Mesendoderm (in vitro differentiated cells): ENCODE measurements around the gene B4GALNT3.
"Not testable (repeated sequence)": the region's sequence is repeated elsewhere in the genome, so short reads cannot be mapped to it uniquely, and the experiment has no call there.

ENCODE experiments used
- DNase-seq: peaks from one replicate; pipeline ENCODE4 v3.0.0; 2013
- H2AK5ac ChIP-seq: 2 replicates; pipeline ENCODE4 v1.6.1; 2013; ENCODE audit warnings: low read length, inconsistent platforms
- H2BK120ac ChIP-seq: 2 replicates; pipeline ENCODE4 v1.6.1; 2013; ENCODE audit warnings: low read depth, mild to moderate bottlenecking, low read length, moderate library complexity, mixed read lengths
- H2BK15ac ChIP-seq: replicated peaks from 2 replicates; pipeline ENCODE4 v1.6.1; 2013; ENCODE audit warnings: low read depth, mild to moderate bottlenecking, moderate library complexity
- H2BK5ac ChIP-seq: 2 replicates; pipeline ENCODE4 v1.6.1; 2013; ENCODE audit warnings: low read length, inconsistent platforms
- H3K18ac ChIP-seq: 2 replicates; pipeline ENCODE4 v1.6.1; 2013; ENCODE audit warnings: mild to moderate bottlenecking, low read length, mixed read lengths
- H3K23ac ChIP-seq: one replicate; pipeline ENCODE4 v1.6.1; 2013; ENCODE audit warnings: low read length
- H3K27ac ChIP-seq: 2 replicates; pipeline ENCODE4 v1.5.1; 2013; ENCODE audit warnings: low read depth, mild to moderate bottlenecking, inconsistent platforms, low read length, moderate library complexity
- H3K27me3 ChIP-seq: 2 replicates; pipeline ENCODE4 v1.6.1; 2013; ENCODE audit warnings: low read length, control low read depth, mild to moderate bottlenecking, inconsistent platforms; ENCODE audit not compliant: insufficient read depth, poor library complexity
- H3K36me3 ChIP-seq: 2 replicates; pipeline ENCODE4 v1.6.1; 2013; ENCODE audit warnings: low read length, inconsistent platforms; ENCODE audit not compliant: control insufficient read depth, insufficient read depth
- H3K4ac ChIP-seq: one replicate; pipeline ENCODE4 v1.6.1; 2013; ENCODE audit warnings: low read depth, mild to moderate bottlenecking, low read length, moderate library complexity
- H3K4me1 ChIP-seq: 2 replicates; pipeline ENCODE4 v1.6.1; 2013; ENCODE audit warnings: low read depth, low read length, inconsistent platforms; ENCODE audit not compliant: control insufficient read depth
- H3K4me2 ChIP-seq: 2 replicates; pipeline ENCODE4 v1.6.1; 2013; ENCODE audit warnings: low read length
- H3K4me3 ChIP-seq: 2 replicates; pipeline ENCODE4 v1.5.1; 2013; ENCODE audit warnings: mild to moderate bottlenecking, low read length
- H3K56ac ChIP-seq: one replicate; pipeline ENCODE4 v1.6.1; 2013; ENCODE audit warnings: low read length
- H3K79me1 ChIP-seq: 2 replicates; pipeline ENCODE4 v1.6.1; 2013; ENCODE audit warnings: low read length, inconsistent platforms
- H3K79me2 ChIP-seq: 2 replicates; pipeline ENCODE4 v1.6.1; 2013; ENCODE audit warnings: mild to moderate bottlenecking, low read length; ENCODE audit not compliant: control insufficient read depth, insufficient read depth
- H3K9ac ChIP-seq: 2 replicates; pipeline ENCODE4 v1.6.1; 2013; ENCODE audit warnings: low read length, inconsistent platforms
- H4K5ac ChIP-seq: one replicate; pipeline ENCODE4 v1.6.1; 2013; ENCODE audit warnings: low read length
- H4K8ac ChIP-seq: one replicate; pipeline ENCODE4 v1.6.1; 2013; ENCODE audit warnings: low read depth, mild to moderate bottlenecking, control low read depth, low read length, moderate library complexity
- WGBS: extraction: QIAGEN DNeasy Blood & Tissue Kit; methylation state at CpG from one replicate; pipeline ENCODE4 v1.1.7; 2013; ENCODE audit warnings: low lambda C conversion rate, missing lambda C conversion rate; ENCODE audit not compliant: insufficient coverage; ENCODE audit errors: extremely low coverage; 5-methylcytosine and 5-hydroxymethylcytosine counted together

Gene B4GALNT3

GRCh38 chr12:575129-575502 is 115.4 kb downstream of the B4GALNT3 start:
- Histone ChIP-seq H3K79me2 (no peaks in the 10 kb centered on the region), H2BK15ac (no peak overlapping the region), H4K5ac (no peak overlapping the region), H3K4me2 (no peak overlapping the region), H3K4me1 (peaks cover 3% of the 10 kb centered on the region), H3K27me3 (no peaks in the 10 kb centered on the region), H3K9ac (no peak overlapping the region), H3K4me3 (no peak overlapping the region), H3K79me1 (no peaks in the 10 kb centered on the region), H4K8ac (no peak overlapping the region), H2AK5ac (no peak overlapping the region), H3K4ac (no peak overlapping the region), H2BK120ac (no peak overlapping the region), H3K18ac (no peak overlapping the region), H3K36me3 (no peaks in the 10 kb centered on the region), H3K56ac (no peak overlapping the region), H3K23ac (no peak overlapping the region), H2BK5ac (no peak overlapping the region), H3K27ac (no peak overlapping the region)
- no peak for DNase-seq
- no CpG with 5 or more reads among the region's 7 CpGs for WGBS

GRCh38 chr12:575948-576614 is 116.3 kb downstream of the B4GALNT3 start:
- Histone ChIP-seq H3K9ac (peak overlapping the region; percentile 38), H2BK15ac (no peak overlapping the region), H3K18ac (peak overlapping the region; percentile 16), H3K79me2 (no peaks in the 10 kb centered on the region), H2BK120ac (no peak overlapping the region), H3K27me3 (no peaks in the 10 kb centered on the region), H3K4me3 (no peak overlapping the region), H3K4me1 (peaks cover 3% of the 10 kb centered on the region), H2BK5ac (no peak overlapping the region), H2AK5ac (no peak overlapping the region), H3K36me3 (no peaks in the 10 kb centered on the region), H3K4me2 (no peak overlapping the region), H4K8ac (no peak overlapping the region), H3K4ac (peak overlapping the region; percentile 56), H3K23ac (no peak overlapping the region), H3K27ac (no peak overlapping the region), H4K5ac (no peak overlapping the region), H3K79me1 (no peaks in the 10 kb centered on the region), H3K56ac (peak overlapping the region; percentile 40)
- peak; percentile 79 for DNase-seq
- WGBS = no CpG with 5 or more reads among the region's 39 CpGs

- peak overlapping the region; percentile 56 for H3K4ac ChIP-seq
- H3K23ac ChIP-seq = no peak overlapping the region
- no peaks in the 10 kb centered on the region for H3K79me1 ChIP-seq
- no peak for DNase-seq
- no peak overlapping the region for H2BK15ac ChIP-seq
- H2BK5ac ChIP-seq = no peak overlapping the region
- no peaks in the 10 kb centered on the region for H3K36me3 ChIP-seq
- no peak overlapping the region for H2AK5ac ChIP-seq
- no CpG with 5 or more reads among the region's 14 CpGs for WGBS
- no peak overlapping the region for H3K27ac ChIP-seq
- no peaks in the 10 kb centered on the region for H3K27me3 ChIP-seq
- peak overlapping the region; percentile 40 for H3K56ac ChIP-seq
- peak overlapping the region; percentile 16 for H3K18ac ChIP-seq
- H4K5ac ChIP-seq = no peak overlapping the region
- peaks cover 3% of the 10 kb centered on the region for H3K4me1 ChIP-seq
- H3K79me2 ChIP-seq = no peaks in the 10 kb centered on the region
- H2BK120ac ChIP-seq = no peak overlapping the region
- peak overlapping the region; percentile 8 for H3K9ac ChIP-seq
- no peak overlapping the region for H4K8ac ChIP-seq
- H3K4me2 ChIP-seq = no peak overlapping the region
- no peak overlapping the region for H3K4me3 ChIP-seq
Observed at GRCh38 chr12:576615-577110, 116.9 kb downstream of the B4GALNT3 start.

GRCh38 chr12:577994-578747 is 118.4 kb downstream of the B4GALNT3 start:
- not testable (repeated sequence) for H2BK15ac ChIP-seq, H3K79me1 ChIP-seq, H3K27ac ChIP-seq, H3K79me2 ChIP-seq, H3K36me3 ChIP-seq, H2AK5ac ChIP-seq, H3K4me3 ChIP-seq, H3K27me3 ChIP-seq, H2BK5ac ChIP-seq, H2BK120ac ChIP-seq, H3K56ac ChIP-seq, H3K4ac ChIP-seq, H3K18ac ChIP-seq, H3K4me2 ChIP-seq, H3K4me1 ChIP-seq, H4K8ac ChIP-seq, H3K9ac ChIP-seq, H3K23ac ChIP-seq, DNase-seq, H4K5ac ChIP-seq
- WGBS = no CpG with 5 or more reads among the region's 19 CpGs

- H3K4me3 ChIP-seq = no peak overlapping the region
- H3K56ac ChIP-seq = no peak overlapping the region
- no peak overlapping the region for H2BK5ac ChIP-seq
- no peak overlapping the region for H3K4me2 ChIP-seq
- no peak overlapping the region for H3K23ac ChIP-seq
- no peaks in the 10 kb centered on the region for H3K27me3 ChIP-seq
- H2BK120ac ChIP-seq = no peak overlapping the region
- H2AK5ac ChIP-seq = no peak overlapping the region
- no peak overlapping the region for H4K8ac ChIP-seq
- no peak overlapping the region for H4K5ac ChIP-seq
- no peak overlapping the region for H3K27ac ChIP-seq
- WGBS = no CpG with 5 or more reads among the region's 7 CpGs
- H3K36me3 ChIP-seq = no peaks in the 10 kb centered on the region
- H2BK15ac ChIP-seq = no peak overlapping the region
- H3K18ac ChIP-seq = no peak overlapping the region
- H3K4me1 ChIP-seq = peaks cover 3% of the 10 kb centered on the region
- H3K79me1 ChIP-seq = no peaks in the 10 kb centered on the region
- H3K4ac ChIP-seq = no peak overlapping the region
- no peaks in the 10 kb centered on the region for H3K79me2 ChIP-seq
- peak; percentile 45 for DNase-seq
- H3K9ac ChIP-seq = no peak overlapping the region
Observed at GRCh38 chr12:578748-579419, 119.1 kb downstream of the B4GALNT3 start.
